HG02970 (cell line): Measurements from ENCODE around the gene DTNBP1.

ENCODE experiments used
- ATAC-seq: cut with Tn5 transposase; IDR thresholded peaks from one replicate; pipeline ENCODE4 v1.9.1; 2021; ENCODE audit warnings: mild to moderate bottlenecking, moderate library complexity, moderate number of reproducible peaks; ENCODE audit not compliant: unreplicated experiment, low FRiP score

Gene DTNBP1

GRCh38 chr6:15662326-15663129 is at the start of gene DTNBP1:
Gene DTNBP1, minus strand, starts transcription at chr6:15663028. Its CDS starts 159 bp downstream, at chr6:15662869.
- ATAC-seq = peak; percentile 70

- no peak for ATAC-seq
Measured at GRCh38 chr6:15709651-15710269, 46.9 kb upstream of the DTNBP1 start.

GRCh38 chr6:15708231-15708630 is 45.4 kb upstream of the DTNBP1 start:
- ATAC-seq = no peak

- ATAC-seq = no peak
Measured at GRCh38 chr6:15705981-15706380, 43.2 kb upstream of the DTNBP1 start.

- ATAC-seq = no peak
Measured at GRCh38 chr6:15698471-15698870, 35.6 kb upstream of the DTNBP1 start.

- ATAC-seq = no peak
Measured at GRCh38 chr6:15697895-15698294, 35.1 kb upstream of the DTNBP1 start.

GRCh38 chr6:15691250-15691869 is 28.5 kb upstream of the DTNBP1 start:
- peak; percentile 98 for ATAC-seq

GRCh38 chr6:15690510-15690909 is 27.7 kb upstream of the DTNBP1 start:
- ATAC-seq = no peak

GRCh38 chr6:15689586-15690482 is 27.0 kb upstream of the DTNBP1 start:
- no peak for ATAC-seq

- ATAC-seq = no peak
Measured at GRCh38 chr6:15685619-15686018, 22.8 kb upstream of the DTNBP1 start.

- no peak for ATAC-seq
Measured at GRCh38 chr6:15682965-15683822, 20.4 kb upstream of the DTNBP1 start.

- no peak for ATAC-seq
Measured at GRCh38 chr6:15681946-15682345, 19.1 kb upstream of the DTNBP1 start.

- ATAC-seq = no peak
Measured at GRCh38 chr6:15678514-15678913, 15.7 kb upstream of the DTNBP1 start.

- no peak for ATAC-seq
Measured at GRCh38 chr6:15677822-15678221, 15.0 kb upstream of the DTNBP1 start.

- no peak for ATAC-seq
Measured at GRCh38 chr6:15675536-15676220, 12.8 kb upstream of the DTNBP1 start.

GRCh38 chr6:15674690-15675386 is 12.0 kb upstream of the DTNBP1 start:
- no peak for ATAC-seq

GRCh38 chr6:15673666-15674065 is 10.8 kb upstream of the DTNBP1 start:
- ATAC-seq = no peak

- no peak for ATAC-seq
Measured at GRCh38 chr6:15672818-15673217, 10.0 kb upstream of the DTNBP1 start.
